ENCODE data around the gene FGB. TPM values are rescaled to one million over a fixed set of nuclear protein-coding genes. Genes with fewer than 3 reads are reported as not detected.
A peak's percentile ranks its signal among the peaks of the same experiment; 100 is the strongest.

Gene FGB
- total and polyA plus RNA-seq, 2 of the 13 experiments (the other 11 are each of a cell fraction or from before 2014, with no cell fraction given), result 226 to 784 TPM

- TF ChIP-seq CSRNP1 (CRISPR knock-in tag; IDR thresholded peaks at IDR 0.05) (no peak), NR2C2 (CRISPR knock-in tag; IDR thresholded peaks at IDR 0.05; ENCODE audit: borderline replicate concordance) (peak; percentile 81), ZNF446 (CRISPR knock-in tag; IDR thresholded peaks at IDR 0.05) (no peak), ZNF773 (CRISPR knock-in tag; IDR thresholded peaks at IDR 0.05; ENCODE audit: borderline replicate concordance) (no peak), RERE (CRISPR knock-in tag; IDR thresholded peaks at IDR 0.05; ENCODE audit: low read depth) (peak; percentile 98), ASH2L (IDR thresholded peaks at IDR 0.05; ENCODE audit: insufficient read length, low read depth, low read length) (no peak), U2AF2 (IDR thresholded peaks at IDR 0.05; ENCODE audit: low read depth, low read length) (no peak), FOXP1 (IDR thresholded peaks at IDR 0.05) (peak; percentile 31; the same call in 1 of the 2 replicates), FOXP1 (CRISPR knock-in tag; IDR thresholded peaks at IDR 0.05) (peak; percentile 93), ZNF619 (CRISPR knock-in tag; IDR thresholded peaks at IDR 0.05) (no peak), NR1H2 (CRISPR knock-in tag; IDR thresholded peaks at IDR 0.05; ENCODE audit: borderline replicate concordance, low read depth) (no peak), ZNF761 (CRISPR knock-in tag; conservative IDR thresholded peaks at IDR 0.05) (0 out of 2 replicates have a peak, but pooled peaks have one; percentile 39), ZNF232 (CRISPR knock-in tag; IDR thresholded peaks at IDR 0.05; ENCODE audit: borderline replicate concordance) (no peak), NFAT5 (CRISPR knock-in tag; IDR thresholded peaks at IDR 0.05) (no peak)
These were observed 35.3 kb downstream of the FGB start (continued) for GRCh38 chr4:154597798-154598774.
